Suppressor macrophage treated with lipopolysaccharide for 1 hour (primary cell): ENCODE results near the gene SEPTIN3.
A peak's percentile ranks its signal among the peaks of the same experiment; 100 is the strongest.

Experiments used
- DNase-seq, 3 donors: peaks; one replicate each; pipeline ENCODE4 v3.0.0-alpha.2; 2020 to 2022

The SEPTIN3 gene, protein sequence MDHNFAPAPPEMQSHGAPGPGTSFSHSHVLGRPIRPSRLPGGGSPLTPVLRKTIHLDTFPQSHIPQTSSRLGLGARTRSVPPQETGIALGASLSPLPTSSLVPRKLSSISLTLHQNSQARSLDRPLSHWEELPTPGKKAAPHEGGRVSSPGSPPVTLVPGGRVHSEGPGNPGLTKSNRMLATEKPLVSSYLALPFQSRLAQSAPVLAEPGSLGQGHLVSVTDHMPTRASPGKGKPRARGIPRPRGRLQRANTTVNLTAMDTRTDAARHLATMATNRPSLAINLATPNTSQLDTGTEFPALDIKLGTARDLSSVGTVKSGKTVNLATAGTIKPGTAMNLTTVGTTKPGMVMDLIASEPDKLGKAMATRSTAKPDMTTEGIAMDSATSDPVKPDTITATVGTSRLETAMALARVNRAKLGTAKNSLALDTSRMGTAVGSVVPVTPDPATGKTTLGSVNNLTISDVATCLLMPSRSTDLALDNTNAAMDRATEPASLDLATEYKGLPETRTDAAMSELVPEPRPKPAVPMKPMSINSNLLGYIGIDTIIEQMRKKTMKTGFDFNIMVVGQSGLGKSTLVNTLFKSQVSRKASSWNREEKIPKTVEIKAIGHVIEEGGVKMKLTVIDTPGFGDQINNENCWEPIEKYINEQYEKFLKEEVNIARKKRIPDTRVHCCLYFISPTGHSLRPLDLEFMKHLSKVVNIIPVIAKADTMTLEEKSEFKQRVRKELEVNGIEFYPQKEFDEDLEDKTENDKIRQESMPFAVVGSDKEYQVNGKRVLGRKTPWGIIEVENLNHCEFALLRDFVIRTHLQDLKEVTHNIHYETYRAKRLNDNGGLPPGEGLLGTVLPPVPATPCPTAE

DNA sequence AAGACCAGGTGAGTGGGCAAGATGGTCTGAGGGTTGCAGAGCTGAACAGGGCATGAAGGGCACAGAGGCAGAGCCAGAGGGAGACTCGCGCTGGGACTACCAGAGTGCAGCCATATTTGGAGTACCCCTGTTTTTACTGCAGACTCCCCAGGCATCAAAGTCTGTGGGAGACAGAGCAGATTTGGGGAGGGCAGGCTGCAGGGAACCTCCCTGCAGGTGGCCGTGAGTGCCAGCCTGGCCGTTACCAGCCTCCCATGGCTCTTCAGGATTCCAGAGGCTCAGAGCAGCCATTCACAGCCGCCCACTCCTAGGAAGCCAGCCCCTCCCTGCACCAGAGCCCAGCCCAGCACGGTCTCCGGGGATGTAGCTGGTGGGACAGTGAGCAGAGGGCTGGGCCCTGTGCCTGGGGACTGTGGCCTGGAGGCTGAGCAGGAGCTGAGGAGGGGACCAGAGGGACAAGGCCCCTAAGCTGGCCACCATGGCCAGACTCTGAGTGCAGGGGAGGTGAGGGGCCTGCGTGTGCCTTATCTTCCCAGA is at the start of gene SEPTIN3:
SEPTIN3 (plus strand) TSS at position 334 of the 537 bp plus-strand sequence. CDS start 2,050 bp downstream, outside the sequence.
- no peak for DNase-seq

DNA sequence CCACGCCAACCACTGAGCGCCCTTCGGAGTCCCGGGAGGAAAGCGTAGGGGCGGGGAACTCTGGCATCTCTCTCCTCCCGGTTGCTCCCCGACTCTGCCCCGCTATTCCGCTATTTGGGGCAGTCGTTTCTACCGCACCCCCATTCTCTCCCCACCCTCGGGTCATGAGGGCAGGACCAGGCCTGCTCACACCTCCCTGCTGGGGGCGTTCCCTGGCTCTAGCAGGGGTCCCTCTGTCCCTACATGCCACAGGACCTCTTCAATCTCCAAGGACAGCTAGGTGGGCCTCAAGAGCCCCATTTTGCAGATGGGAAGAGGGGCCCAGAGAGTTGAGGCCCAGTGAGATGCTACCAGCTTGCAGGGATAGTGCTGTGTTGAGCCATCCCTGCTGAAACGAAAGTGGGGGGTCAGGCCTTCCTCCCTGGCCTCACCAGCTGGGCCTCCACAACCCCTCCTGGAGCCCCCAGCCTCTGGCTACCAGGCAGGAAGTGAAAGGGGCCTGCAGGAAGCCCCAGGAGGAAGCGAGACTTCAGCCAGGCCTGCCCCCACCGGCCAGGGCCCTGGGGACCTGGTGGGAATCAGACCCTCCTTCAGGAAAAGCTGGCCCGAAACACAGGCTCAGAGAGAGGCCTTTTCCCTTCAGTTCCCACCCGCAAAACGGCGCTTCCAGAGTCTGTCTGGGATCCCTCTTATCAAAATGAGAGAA is 48.8 kb upstream of the SEPTIN3 start:
- DNase-seq, result no peak

DNA sequence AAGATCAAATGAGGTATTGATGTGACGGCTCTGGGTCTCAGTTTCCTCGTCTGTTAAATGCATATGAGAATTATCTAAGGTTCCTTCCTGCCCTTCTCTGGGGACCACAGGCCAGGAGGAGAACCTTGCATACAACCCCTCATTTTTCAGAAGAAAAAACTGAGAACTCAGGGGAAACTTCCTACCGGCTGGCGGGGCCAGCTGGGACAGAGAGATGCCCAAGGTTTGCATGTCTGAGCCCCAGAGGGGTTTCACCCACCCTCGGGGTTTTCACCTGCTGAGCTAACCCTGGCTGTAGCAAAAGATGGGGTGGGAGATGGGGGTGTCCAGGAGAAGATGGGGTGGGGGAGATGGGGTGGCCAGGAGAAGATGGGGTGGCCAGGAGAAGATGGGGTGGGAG is 46.9 kb upstream of the SEPTIN3 start:
- no peak for DNase-seq

DNA sequence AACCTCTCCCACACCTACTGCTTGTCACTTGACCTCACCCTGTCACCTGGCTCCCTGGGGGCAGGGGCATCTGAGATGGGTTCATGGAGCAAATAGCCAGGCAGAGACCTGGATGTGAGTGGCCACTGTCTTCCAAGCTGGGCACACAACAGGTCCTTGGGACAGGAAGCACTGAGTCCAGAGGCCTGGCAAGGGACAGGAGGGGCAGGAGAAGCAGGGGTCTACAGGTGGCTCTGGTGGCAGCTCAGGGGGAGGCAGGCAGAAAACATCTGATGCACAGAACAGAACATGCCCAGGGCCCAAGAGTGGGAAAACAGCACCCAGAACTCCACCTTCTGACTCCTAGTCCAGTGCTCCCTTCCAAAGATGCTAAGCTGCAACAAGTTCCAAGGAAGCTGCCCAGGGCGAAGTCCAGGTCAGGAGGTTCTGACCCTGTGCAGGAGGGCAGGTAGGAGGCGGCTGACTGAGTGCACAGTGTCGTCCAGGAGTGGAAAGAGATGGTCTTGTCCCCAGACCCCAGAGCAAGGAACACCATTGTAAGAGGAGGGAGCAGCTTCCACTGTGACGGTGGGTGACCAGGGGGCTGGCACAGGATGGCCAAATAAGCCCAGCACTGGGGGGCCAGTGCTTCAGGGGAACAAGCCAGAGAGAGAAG is 46.2 kb upstream of the SEPTIN3 start:
- DNase-seq, result no peak

DNA sequence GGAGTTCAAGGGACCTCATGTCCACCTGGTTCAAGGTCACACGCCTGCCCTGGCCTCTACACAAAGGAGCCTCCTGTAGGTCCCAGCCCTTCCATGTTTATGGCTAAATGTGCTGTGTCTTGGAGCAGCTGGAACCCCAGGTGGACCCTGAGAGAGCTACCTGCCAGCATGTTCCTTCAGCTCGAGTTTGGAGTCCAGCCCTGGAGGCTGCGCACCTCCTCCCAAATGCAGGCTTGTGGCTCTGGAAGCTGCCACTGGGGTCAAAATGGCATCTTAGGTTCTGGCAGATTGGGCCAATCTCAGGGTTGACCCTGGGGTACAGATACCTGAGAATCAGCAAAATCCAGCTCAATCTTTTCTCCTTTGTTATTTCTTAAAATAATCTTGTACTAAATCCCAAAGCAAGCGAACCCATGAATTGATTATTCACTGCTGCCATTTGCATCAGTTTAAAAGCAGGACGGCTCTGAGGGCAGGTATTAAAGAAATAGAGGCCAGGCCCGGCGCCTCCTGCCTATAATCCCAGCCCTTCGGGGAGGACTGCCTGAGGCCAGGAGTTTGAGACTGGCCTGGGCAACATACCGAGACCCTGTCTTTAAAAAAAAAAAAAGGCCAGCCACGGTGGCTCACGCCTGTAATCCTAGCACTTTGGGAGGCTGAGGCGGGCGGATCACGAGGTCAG is 45.5 kb upstream of the SEPTIN3 start:
- no peak for DNase-seq

DNA sequence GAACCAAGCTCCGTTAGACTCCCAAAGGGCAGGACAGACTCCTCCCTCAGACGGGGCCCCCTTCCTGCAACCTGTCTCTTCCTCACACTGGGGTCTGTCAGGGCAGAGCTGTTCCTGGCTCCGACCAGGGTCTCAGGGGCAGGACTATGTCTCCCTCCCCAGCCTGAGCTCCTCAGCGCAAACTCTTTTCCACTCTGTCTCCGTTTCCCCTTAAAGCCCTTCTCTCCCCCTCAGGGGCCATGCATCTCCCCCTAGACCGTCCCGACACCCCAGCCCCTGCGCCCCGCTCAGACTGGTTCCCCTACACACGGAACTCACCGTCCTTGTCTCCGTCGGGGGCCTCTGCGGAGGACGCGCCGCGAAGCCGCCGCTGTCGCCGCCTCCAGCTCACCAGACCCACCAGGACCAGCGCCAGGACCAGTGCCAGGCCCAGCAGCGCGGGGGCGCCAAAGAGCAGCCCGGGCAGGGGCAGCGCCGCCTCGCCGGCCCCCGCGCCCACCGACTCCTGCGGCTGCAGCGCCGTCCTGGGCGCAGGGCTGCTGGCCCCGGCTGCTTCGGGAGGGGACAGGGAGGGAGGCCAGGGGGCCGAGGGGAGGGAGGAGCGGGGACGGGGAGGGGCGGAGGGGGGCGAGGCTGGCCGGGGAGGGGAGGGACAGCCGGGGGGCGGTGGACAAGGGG is 43.3 kb upstream of the SEPTIN3 start:
- peak; percentile 67 to 88 (median 78) for DNase-seq

DNA sequence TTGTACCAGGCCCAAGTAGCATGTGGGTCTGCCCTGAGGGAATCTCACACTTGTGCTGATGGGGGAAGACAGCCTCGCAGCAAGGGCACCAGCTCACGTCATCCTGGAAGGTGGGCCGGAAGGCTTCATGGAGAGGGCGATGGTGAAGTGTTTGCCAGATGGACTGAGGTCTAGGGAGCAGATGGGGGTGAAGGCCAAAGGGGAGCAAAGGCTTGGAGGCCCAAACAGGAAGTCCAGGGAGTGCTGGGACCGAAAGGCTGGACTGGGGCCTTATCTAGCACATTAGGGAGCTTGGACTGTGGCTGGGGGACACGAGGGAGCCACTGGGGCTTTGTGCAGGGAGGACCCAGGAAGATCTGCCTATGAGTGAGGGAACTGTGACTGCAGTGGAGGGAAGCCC is 41.4 kb upstream of the SEPTIN3 start:
- DNase-seq, result no peak

DNA sequence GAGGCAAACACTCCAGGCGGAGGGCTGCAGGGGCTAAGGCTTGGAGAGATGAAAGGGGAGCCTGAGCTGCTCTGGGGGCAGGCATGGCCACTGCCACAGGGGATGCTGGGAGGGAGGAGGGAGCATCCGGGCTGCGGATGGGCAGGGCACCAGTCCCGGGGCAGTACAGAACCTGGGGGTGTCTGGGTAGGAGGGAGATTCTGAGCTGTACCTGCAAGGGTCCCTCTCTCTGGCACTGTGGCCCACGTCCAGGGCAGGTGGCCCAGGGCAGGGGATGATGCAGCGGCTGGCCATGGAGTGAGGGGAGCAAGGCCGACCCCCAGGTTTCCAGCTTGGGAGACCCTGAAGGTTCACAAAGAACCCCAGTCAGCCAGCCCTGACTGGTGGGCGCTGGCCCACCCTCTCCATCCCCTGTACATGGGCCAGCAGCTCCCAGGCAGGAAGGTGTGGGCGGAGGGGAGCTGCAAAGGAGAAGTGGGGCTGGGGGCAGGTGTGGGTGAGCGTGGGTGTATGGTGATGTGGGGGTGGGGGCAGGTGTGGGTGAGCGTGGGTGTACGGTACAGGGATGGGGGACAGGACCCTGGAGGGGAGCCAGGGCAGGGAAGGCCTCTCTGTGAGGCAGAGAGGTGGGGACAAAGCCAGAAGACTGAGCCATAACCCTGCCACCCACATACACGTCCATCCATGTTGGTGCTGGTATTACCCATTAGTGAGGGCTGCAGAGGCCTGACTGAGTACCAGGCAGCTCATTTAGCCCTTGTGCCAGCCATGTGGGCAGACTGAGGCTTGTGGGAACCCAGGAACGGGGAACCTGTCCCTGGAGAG is 40.4 kb upstream of the SEPTIN3 start:
- no peak for DNase-seq

DNA sequence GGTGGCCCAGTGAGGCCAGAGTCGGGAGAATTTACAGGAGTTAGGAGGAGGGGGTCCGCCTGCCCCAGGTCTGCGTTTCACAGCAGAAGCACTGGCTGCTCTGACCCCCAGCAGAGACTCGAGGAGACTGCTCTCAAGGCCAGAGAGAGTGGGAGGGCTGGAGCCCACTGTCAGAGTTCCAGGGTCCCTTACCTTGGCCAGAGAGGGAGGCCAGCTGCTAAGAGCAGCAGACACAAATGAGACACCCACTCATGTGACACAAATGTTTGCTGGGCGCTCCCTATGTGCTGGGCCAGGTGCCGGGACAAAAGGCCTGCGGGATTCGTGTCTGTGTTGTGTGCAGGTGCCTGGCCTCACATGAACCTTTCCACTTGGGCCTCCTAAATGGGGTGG is 39.8 kb upstream of the SEPTIN3 start:
- DNase-seq, result no peak

DNA sequence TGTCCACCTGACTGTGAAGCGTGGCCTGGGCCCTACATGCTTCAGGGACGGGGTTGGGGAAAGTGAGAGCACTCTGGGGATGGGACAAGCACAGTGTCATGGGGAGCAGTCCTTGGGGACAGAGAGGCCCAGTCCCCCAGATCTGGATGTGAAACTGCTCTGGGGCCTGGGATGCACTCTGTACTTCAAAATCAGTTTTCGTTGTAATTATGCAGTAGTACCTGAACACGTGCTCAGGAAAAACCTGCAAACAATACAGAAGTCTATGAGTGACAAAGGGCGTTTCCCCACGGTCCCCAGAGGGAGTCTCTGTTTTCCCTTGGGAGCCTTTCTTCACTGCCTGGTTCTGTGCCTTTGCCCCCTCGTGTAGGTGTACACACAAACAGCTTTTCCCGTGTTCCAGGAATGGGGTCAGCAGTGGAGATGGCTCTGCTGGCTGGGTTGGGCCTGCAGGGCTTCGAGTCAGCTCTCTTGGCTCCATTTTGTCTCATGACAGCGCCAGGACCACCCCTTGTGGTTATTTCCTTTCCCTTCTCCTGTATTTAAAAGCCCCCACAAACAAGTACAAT is 37.5 kb upstream of the SEPTIN3 start:
- DNase-seq, result no peak

DNA sequence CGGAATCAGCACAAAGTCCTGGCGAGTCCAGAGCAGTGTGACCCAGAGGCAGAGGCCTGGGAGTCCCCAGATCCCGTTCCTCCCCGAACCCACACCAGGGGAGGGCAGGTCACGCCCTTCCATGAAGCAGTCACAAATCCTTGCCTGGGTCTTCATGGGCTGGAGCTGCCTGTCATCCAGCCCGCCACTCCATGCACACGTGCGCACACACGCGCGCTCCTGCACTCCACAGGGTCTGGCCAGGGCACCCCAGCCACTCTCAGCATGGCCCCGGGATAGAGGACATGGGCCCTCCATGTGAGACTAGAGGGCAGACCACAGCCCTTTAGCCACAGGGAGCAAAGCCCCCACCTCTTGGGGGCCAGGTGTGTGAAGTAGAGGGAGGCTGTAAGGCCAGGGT is 36.9 kb upstream of the SEPTIN3 start:
- DNase-seq, result no peak

DNA sequence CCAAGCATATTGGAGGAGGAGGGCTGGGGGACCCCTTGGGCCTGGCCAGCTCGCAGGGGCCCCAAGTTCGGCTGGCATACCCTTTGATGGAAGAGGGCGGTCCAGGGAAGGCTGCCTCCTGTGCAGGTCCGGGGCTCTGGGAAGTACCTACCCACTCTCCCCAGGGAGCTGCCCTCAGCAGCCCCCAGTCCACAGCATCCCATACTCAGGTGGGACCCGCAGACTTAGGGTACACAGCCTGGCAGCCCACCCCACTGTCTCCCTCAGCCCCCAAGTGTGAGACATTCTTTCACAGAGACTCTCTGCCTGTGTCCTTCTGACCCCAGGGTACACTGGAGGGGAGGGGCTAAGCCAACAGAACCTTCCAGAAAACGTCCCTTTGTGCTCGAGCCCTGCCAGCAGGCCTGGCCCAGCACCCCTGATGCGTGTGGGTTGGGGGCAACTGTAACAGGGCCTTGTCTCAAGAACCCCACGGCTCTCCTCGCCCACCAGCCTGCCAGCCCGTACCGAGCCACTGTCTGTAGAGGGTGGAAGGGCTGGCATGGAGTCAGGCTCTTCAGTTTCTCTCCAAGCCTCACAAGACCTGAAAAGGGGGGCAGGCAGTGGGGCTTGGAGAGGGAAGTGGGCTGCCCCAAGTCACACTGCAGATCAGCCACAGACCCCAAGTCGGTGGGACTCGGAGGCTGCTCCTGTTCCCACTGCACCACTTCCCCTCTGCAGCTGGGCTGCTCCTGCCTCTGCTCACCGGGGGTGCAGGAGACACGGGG is 35.6 kb upstream of the SEPTIN3 start:
- no peak for DNase-seq

DNA sequence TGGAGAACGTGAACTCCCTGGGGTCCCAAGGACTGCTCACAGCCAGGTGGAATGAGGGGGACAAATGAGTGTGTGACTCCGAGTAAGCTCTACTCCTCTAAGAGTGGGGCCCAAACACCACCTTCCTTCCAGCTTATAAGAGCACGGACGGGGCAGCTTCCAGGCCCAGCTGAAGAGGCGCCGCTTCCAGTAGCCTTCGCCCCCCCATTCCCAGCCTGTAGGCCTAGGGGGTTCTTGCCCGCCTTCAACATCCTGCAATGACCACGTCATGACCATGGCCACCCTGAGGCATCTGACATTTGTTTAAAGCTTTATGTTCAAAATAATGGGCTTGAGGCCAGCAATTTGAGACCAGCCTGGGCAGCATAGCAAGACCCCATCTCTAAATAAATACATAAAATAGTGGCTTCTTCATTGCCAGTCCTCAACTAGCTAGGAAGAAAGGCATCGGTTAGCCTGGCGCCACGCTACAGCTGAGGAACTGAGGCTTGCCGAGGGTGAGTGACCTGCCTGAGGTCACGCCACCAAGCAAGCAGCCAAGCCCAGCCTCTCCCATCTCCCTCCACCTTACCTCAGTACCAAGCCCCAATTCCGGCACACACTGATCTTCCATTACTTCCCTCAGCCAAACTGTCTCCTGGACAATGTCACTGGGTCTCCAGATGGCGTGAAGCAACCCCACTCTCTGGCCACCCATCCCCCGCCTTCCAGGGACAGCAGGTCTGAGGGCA is 34.8 kb upstream of the SEPTIN3 start:
- no peak for DNase-seq

DNA sequence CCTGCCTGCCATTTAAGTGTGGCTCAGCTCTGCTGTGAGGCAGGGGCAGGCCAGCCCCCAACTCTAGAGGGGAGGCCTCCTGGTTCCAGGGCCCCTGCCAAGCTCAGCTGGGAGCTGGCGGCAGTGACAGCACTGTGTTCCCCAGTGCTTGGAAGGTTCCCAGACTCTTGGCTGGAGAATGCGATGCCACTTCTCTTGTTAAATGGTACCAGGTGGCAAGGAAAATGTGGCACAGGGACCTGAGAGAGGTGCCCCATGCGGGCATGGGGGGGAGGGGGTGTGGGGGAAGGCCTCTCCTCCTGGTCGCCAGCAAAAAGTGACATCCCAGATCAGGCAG is 34.3 kb upstream of the SEPTIN3 start:
- no peak for DNase-seq

DNA sequence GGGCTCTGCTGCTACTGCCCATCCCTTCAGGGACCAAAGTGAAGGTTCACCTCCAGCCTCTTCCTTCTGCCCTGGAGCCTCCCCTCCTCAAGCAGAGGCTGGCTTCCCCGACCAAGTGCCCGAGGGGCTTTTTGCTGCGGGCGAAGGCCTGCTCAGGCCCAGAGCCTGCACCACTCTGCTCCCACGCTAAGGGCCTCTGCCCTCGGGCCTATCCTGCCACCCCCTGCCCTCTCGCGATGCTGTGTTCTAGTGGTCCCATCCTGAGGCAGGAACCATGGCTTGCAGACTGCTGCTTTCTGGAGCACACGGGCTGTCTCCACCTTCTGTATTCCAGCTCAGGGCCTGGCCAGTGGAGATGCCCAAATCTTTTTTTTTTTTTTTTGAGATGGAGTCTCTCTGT is 33.7 kb upstream of the SEPTIN3 start:
- no peak for DNase-seq

DNA sequence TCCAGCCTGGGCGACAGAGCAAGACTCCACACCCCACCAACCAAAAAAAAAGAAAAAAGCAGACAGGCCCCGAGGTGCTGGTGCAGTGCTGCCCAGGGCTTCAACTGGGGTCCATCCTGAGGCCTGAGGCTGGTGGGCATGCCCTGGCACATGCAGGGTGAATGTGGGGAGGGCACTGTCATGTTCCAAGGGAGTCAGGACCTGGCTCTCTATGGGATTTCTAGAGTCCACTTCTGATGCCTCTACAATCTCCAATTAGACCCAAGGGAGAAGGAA is 32.4 kb upstream of the SEPTIN3 start:
- no peak for DNase-seq

DNA sequence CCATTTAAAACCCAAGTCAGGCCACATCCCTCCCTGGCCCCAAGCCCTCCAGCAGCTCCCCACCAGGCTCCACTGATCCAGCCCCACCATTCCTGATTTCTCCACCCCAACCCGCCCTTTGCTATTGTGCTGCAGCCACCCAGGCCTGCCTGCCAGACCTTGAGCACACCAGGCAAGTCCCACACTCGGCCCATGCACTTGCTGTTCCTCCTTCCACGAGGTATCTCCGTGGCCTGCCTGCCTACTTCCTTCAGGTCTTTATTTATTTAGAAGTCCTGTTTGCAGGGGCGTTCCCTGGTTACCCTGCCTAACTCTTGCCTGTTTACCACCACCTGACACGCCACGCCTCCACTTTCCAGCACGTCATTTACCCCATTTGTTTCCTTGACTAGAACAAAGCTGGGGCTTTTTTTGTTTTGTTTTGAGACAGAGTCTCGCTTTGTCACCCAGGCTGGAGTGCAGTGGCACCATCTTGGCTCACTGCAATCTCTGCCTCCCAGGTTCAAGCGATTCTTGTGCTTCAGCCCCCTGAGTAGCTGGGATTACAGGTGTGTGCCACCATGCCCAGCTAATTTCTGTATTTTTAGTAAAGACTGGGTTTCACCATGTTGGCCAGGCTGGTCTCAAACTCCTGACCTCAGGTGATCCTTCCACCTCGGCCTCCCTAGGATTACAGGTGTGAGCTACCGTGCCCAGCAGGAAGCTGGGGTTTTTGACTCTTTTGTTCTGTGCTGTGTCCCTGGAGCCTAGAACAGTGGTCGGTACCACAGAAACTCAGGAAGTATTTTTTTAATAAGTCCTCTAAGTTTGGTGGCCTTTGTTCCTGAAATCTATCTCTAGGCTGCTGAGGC is 29.0 kb upstream of the SEPTIN3 start:
- peak in 1 of 3 donors; percentile 33 for DNase-seq
